Measurements from ENCODE around the gene C2CD2L. TPM values are rescaled to one million over a fixed set of nuclear protein-coding genes. Genes with fewer than 3 reads are reported as not detected.

Gene C2CD2L
- total and polyA plus RNA-seq, 2 donors (not counting 3 experiments of a cell fraction or from before 2014, with no cell fraction given) = 9.1 to 10.4 TPM

- intact Hi-C loops (cut with micrococcal nuclease) (loop anchor here (5.0 kb wide), 1 partner anchor 175 kb away; no protein-coding TSS in a partner anchor), dilution Hi-C loops (cut with MboI; ENCODE audit: extremely low pct_ligation_motif_present, low sequenced_read_pairs) (no loop called here)
- POLR2A ChIA-PET = no interaction called here
- H3K27me3 ChIP-seq (ENCODE audit: control insufficient read depth in 2 of 2, insufficient read depth in 2 of 2, low read length in 2 of 2) = no peaks in the 10 kb centered on the region
- H3K9ac ChIP-seq (replicated peaks; ENCODE audit: extremely low read depth, insufficient read depth, low read length) = no peak overlapping the region
- no peak overlapping the region for H3K4me3 ChIP-seq (replicated peaks in 1 of 3; ENCODE audit: insufficient read depth in 1 of 3, low read depth in 1 of 3, low read length in 3 of 3)
- no peaks in the 10 kb centered on the region for H3K9me3 ChIP-seq (replicated peaks; ENCODE audit: control insufficient read depth, insufficient read depth, low read length)
- no peaks in the 10 kb centered on the region for H3K9me1 ChIP-seq (replicated peaks; ENCODE audit: control insufficient read depth, extremely low read depth, insufficient read depth, low read length)
- H3K27ac ChIP-seq (ENCODE audit: insufficient read depth, low read depth, low read length) = no peak overlapping the region
- DNase-seq (ENCODE audit: low read depth, low spot score) (no peak), FAIRE-seq (no peak)
- BruUV-seq (replicated peaks) = no TSS peak
- no peak overlapping the region for H3K4me2 ChIP-seq (ENCODE audit: insufficient read depth, low read length)
- TF ChIP-seq POLR2A (IDR thresholded peaks at IDR 0.05; ENCODE audit: low read depth, low read length) = no peak
- no peak for TF ChIP-seq EZH2 (IDR thresholded peaks at IDR 0.05; ENCODE audit: borderline replicate concordance, low read depth, low read length, severe bottlenecking)
- no peak for TF ChIP-seq GATA2 (IDR thresholded peaks at IDR 0.05; ENCODE audit: insufficient read depth, insufficient read length, low read depth, low read length)
- no peak for TF ChIP-seq JUN (IDR thresholded peaks at IDR 0.05; ENCODE audit: borderline replicate concordance, insufficient read depth, insufficient read length, low read depth)
- no peak for TF ChIP-seq MAX (IDR thresholded peaks at IDR 0.05; ENCODE audit: insufficient read depth, insufficient read length)
- no peak for TF ChIP-seq POLR2AphosphoS5 (IDR thresholded peaks at IDR 0.05; ENCODE audit: insufficient read depth, low read depth, low read length)
- no peak for TF ChIP-seq MYC (IDR thresholded peaks at IDR 0.05; ENCODE audit: low read depth, low read length)
- no peak for TF ChIP-seq CTCF (IDR thresholded peaks at IDR 0.05; ENCODE audit: extremely low read depth in 1 of 2, insufficient read depth in 1 of 2, low read depth in 1 of 2, low read length in 2 of 2)
- no peak for TF ChIP-seq FOS (IDR thresholded peaks at IDR 0.05; ENCODE audit: borderline replicate concordance, insufficient read depth, low read length)
- H4K20me1 ChIP-seq (replicated peaks; ENCODE audit: control insufficient read depth, extremely low read depth, insufficient read depth, low read length) = no peaks in the 10 kb centered on the region
- no peak overlapping the region for H2AFZ ChIP-seq (ENCODE audit: low read depth, low read length)
- CTCF ChIA-PET = interaction anchor here (1.8 to 3.6 kb wide), 3 partner anchors 8 to 19 kb away, joined by 6 to 16 read pairs (median 13); partner anchors contain the start of gene VPS11
- H3K4me1 ChIP-seq (ENCODE audit: control insufficient read depth, extremely low read depth, insufficient read depth, low read length) = peaks cover 12% of the 10 kb centered on the region
- peaks cover 0 to 2% of the 10 kb centered on the region in 2 experiments for H3K36me3 ChIP-seq (ENCODE audit: control insufficient read depth in 2 of 2, extremely low read depth in 1 of 2, insufficient read depth in 2 of 2, low read length in 2 of 2)
- H3K79me2 ChIP-seq (ENCODE audit: control insufficient read depth, insufficient read depth, low read length) = peaks cover 7% of the 10 kb centered on the region
Observed at GRCh38 chr11:119087123-119087522, 20.0 kb upstream of the C2CD2L start.
